WTC11 (cell line): ENCODE data around the gene ERCC5. TPM values are rescaled to one million over a fixed set of nuclear protein-coding genes. Genes with fewer than 3 reads are reported as not detected.

Source experiments
- ATAC-seq: fragments of 200-7000 bp; cut with Tn5 transposase; 2 replicates; pipeline ENCODE4 v1.10.0; 2021; ENCODE audit warnings: mild to moderate bottlenecking, moderate library complexity
- CTCF ChIA-PET: fragments of 300-600 bp; sonication (Branson Sonifier 250); formaldehyde crosslinking; loops from one replicate; lab custom pipeline; 2021; ENCODE audit warnings: antibody characterized with exemption; lab: Charles Lee
- POLR2A ChIA-PET: fragments of 350-600 bp; sonication (Branson Sonifier 250); formaldehyde crosslinking; loops from one replicate; lab custom pipeline; 2021; ENCODE audit warnings: antibody characterized with exemption; lab: Charles Lee
- DNase-seq: peaks from one replicate; pipeline ENCODE4 v3.0.0; 2021; ENCODE audit warnings: low spot score
- H3K27ac Mint-ChIP-seq: 2 replicates; pipeline ENCODE4 v1.8.0; 2021; ENCODE audit warnings: mixed read lengths
- H3K27me3 Mint-ChIP-seq: 2 replicates; pipeline ENCODE4 v1.8.0; 2021; ENCODE audit warnings: low read depth, mild to moderate bottlenecking, moderate library complexity, mixed read lengths
- H3K36me3 Mint-ChIP-seq: 2 replicates; pipeline ENCODE4 v1.8.0; 2021; ENCODE audit warnings: mixed read lengths
- H3K4me1 Mint-ChIP-seq: 2 replicates; pipeline ENCODE4 v1.8.0; 2022; ENCODE audit warnings: mixed read lengths
- H3K4me3 Mint-ChIP-seq: 2 replicates; pipeline ENCODE4 v1.8.0; 2021; ENCODE audit warnings: mild to moderate bottlenecking, moderate library complexity, mixed read lengths
- H3K9me3 Mint-ChIP-seq: 2 replicates; pipeline ENCODE4 v1.8.0; 2021; ENCODE audit warnings: mixed read lengths
- ATF2 ChIP-seq: sonication (generic); formaldehyde crosslinking; IDR thresholded peaks from 2 replicates; pipeline ENCODE4 v1.8.1; 2022; ENCODE audit warnings: low read depth, missing genetic modification reagents, borderline replicate concordance
- CTCF ChIP-seq: fragments of 200-600 bp; IDR thresholded peaks from 2 replicates; pipeline ENCODE4 v1.8.0; 2022; ENCODE audit warnings: antibody characterized with exemption
- IRF2 ChIP-seq: sonication (generic); formaldehyde crosslinking; IDR thresholded peaks from 2 replicates; pipeline ENCODE4 v1.8.0; 2022; ENCODE audit warnings: low read depth, missing genetic modification reagents, borderline replicate concordance
- NR2C2 ChIP-seq: sonication (generic); formaldehyde crosslinking; IDR thresholded peaks from 2 replicates; pipeline ENCODE4 v1.8.0; 2022; ENCODE audit warnings: mild to moderate bottlenecking, missing genetic modification reagents
- PRRX2 ChIP-seq: fragments of 250-450 bp; sonication (Bioruptor Pico); IDR thresholded peaks from 2 replicates; pipeline ENCODE4 v1.8.0; 2021; ENCODE audit warnings: mild to moderate bottlenecking
- ZNF121 ChIP-seq: sonication (generic); formaldehyde crosslinking; IDR thresholded peaks from 2 replicates; pipeline ENCODE4 v1.8.0; 2023; ENCODE audit warnings: missing genetic modification reagents
- ZNF317 ChIP-seq: sonication (generic); formaldehyde crosslinking; IDR thresholded peaks from 2 replicates; pipeline ENCODE4 v1.8.1; 2023; ENCODE audit warnings: low read depth, mild to moderate bottlenecking, moderate library complexity, missing genetic modification reagents, borderline replicate concordance
- ZNF425 ChIP-seq: fragments of 250-450 bp; sonication (Bioruptor Pico); conservative IDR thresholded peaks from 2 replicates; pipeline ENCODE4 v1.9.0; 2021; ENCODE audit warnings: mild to moderate bottlenecking
- ZNF532 ChIP-seq: fragments of 250-450 bp; sonication (Bioruptor Pico); IDR thresholded peaks from 2 replicates; pipeline ENCODE4 v1.9.0; 2021; ENCODE audit warnings: mild to moderate bottlenecking, borderline replicate concordance
- total RNA-seq: library from RNA; stranded (reverse); gene quantifications from 3 replicates; pipeline ENCODE4 v1.2.3, GENCODE V29; 2021
- TF ChIP-seq, protein P1 (sequence below): sonication (generic); formaldehyde crosslinking; IDR thresholded peaks from 2 replicates; pipeline ENCODE4 v1.8.0; 2022; ENCODE audit warnings: missing genetic modification reagents
- TF ChIP-seq, protein P2 (sequence below): sonication (generic); formaldehyde crosslinking; IDR thresholded peaks from 2 replicates; pipeline ENCODE4 v1.8.1; 2023; ENCODE audit warnings: mild to moderate bottlenecking, moderate library complexity, missing genetic modification reagents
- TF ChIP-seq, protein P3 (sequence below): fragments of 250-450 bp; sonication (Bioruptor Pico); IDR thresholded peaks from 2 replicates; pipeline ENCODE4 v1.9.0; 2021; ENCODE audit warnings: moderate library complexity, mild to moderate bottlenecking, inconsistent platforms, borderline replicate concordance
- TF ChIP-seq, protein P4 (sequence below): sonication (generic); formaldehyde crosslinking; IDR thresholded peaks from 2 replicates; pipeline ENCODE4 v1.8.1; 2022; ENCODE audit warnings: missing genetic modification reagents, borderline replicate concordance
- TF ChIP-seq, protein P5 (sequence below): sonication (generic); formaldehyde crosslinking; IDR thresholded peaks from 2 replicates; pipeline ENCODE4 v1.8.1; 2022; ENCODE audit warnings: mild to moderate bottlenecking, missing genetic modification reagents, moderate library complexity, borderline replicate concordance

Gene ERCC5
- total RNA-seq, 1 experiment from 2014 or later: 26.5 TPM

- no peak overlapping the region for H3K4me3 Mint-ChIP-seq
- no peak for TF ChIP-seq ZNF121 (CRISPR knock-in tag)
- TF ChIP-seq CTCF: no peak
- no peak for TF ChIP-seq PRRX2 (CRISPR knock-in tag)
- TF ChIP-seq, all 79 proteins: peak for 0
- Mint-ChIP-seq H3K36me3 (peaks cover 28% of the 10 kb centered on the region), H3K27me3 (no peaks in the 10 kb centered on the region), H3K9me3 (no peaks in the 10 kb centered on the region), H3K27ac (no peak overlapping the region), H3K4me1 (no peaks in the 10 kb centered on the region)
- CTCF ChIA-PET: interaction anchor here (1.2 kb wide), 1 partner anchor 16 kb away, joined by 6 read pairs; no protein-coding TSS in a partner anchor
- no peak for ATAC-seq
- DNase-seq: no peak
- POLR2A ChIA-PET: no interaction called here
Measured at GRCh38 chr13:102854675-102855074, 8.8 kb downstream of the ERCC5 start.

GRCh38 chr13:102856557-102856956, 10.7 kb downstream of the ERCC5 start:
- Mint-ChIP-seq H3K27me3 (no peaks in the 10 kb centered on the region), H3K36me3 (peaks cover 35% of the 10 kb centered on the region), H3K9me3 (no peaks in the 10 kb centered on the region), H3K4me1 (no peaks in the 10 kb centered on the region), H3K4me3 (no peak overlapping the region), H3K27ac (no peak overlapping the region)
- ChIA-PET CTCF (interaction anchor here (1.2 kb wide), 1 partner anchor 14 kb away, joined by 4 read pairs; no protein-coding TSS in a partner anchor), POLR2A (no interaction called here)
- ATAC-seq (no peak), DNase-seq (no peak)
- TF ChIP-seq IRF2 (CRISPR knock-in tag): no peak
- TF ChIP-seq, protein P1, sequence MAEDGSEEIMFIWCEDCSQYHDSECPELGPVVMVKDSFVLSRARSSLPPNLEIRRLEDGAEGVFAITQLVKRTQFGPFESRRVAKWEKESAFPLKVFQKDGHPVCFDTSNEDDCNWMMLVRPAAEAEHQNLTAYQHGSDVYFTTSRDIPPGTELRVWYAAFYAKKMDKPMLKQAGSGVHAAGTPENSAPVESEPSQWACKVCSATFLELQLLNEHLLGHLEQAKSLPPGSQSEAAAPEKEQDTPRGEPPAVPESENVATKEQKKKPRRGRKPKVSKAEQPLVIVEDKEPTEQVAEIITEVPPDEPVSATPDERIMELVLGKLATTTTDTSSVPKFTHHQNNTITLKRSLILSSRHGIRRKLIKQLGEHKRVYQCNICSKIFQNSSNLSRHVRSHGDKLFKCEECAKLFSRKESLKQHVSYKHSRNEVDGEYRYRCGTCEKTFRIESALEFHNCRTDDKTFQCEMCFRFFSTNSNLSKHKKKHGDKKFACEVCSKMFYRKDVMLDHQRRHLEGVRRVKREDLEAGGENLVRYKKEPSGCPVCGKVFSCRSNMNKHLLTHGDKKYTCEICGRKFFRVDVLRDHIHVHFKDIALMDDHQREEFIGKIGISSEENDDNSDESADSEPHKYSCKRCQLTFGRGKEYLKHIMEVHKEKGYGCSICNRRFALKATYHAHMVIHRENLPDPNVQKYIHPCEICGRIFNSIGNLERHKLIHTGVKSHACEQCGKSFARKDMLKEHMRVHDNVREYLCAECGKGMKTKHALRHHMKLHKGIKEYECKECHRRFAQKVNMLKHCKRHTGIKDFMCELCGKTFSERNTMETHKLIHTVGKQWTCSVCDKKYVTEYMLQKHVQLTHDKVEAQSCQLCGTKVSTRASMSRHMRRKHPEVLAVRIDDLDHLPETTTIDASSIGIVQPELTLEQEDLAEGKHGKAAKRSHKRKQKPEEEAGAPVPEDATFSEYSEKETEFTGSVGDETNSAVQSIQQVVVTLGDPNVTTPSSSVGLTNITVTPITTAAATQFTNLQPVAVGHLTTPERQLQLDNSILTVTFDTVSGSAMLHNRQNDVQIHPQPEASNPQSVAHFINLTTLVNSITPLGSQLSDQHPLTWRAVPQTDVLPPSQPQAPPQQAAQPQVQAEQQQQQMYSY (CRISPR knock-in tag): no peak
- TF ChIP-seq ZNF532 (CRISPR knock-in tag): no peak
- no peak for TF ChIP-seq NR2C2 (CRISPR knock-in tag)
- TF ChIP-seq ZNF425: no peak
- TF ChIP-seq, protein P2, sequence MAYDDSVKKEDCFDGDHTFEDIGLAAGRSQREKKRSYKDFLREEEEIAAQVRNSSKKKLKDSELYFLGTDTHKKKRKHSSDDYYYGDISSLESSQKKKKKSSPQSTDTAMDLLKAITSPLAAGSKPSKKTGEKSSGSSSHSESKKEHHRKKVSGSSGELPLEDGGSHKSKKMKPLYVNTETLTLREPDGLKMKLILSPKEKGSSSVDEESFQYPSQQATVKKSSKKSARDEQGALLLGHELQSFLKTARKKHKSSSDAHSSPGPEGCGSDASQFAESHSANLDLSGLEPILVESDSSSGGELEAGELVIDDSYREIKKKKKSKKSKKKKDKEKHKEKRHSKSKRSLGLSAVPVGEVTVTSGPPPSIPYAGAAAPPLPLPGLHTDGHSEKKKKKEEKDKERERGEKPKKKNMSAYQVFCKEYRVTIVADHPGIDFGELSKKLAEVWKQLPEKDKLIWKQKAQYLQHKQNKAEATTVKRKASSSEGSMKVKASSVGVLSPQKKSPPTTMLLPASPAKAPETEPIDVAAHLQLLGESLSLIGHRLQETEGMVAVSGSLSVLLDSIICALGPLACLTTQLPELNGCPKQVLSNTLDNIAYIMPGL (CRISPR knock-in tag): no peak
- TF ChIP-seq, protein P3, sequence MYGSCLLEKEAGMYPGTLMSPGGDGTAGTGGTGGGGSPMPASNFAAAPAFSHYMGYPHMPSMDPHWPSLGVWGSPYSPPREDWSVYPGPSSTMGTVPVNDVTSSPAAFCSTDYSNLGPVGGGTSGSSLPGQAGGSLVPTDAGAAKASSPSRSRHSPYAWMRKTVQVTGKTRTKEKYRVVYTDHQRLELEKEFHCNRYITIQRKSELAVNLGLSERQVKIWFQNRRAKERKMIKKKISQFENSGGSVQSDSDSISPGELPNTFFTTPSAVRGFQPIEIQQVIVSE (CRISPR knock-in tag): no peak
- no peak for TF ChIP-seq ATF2 (CRISPR knock-in tag)
- TF ChIP-seq, protein P4, sequence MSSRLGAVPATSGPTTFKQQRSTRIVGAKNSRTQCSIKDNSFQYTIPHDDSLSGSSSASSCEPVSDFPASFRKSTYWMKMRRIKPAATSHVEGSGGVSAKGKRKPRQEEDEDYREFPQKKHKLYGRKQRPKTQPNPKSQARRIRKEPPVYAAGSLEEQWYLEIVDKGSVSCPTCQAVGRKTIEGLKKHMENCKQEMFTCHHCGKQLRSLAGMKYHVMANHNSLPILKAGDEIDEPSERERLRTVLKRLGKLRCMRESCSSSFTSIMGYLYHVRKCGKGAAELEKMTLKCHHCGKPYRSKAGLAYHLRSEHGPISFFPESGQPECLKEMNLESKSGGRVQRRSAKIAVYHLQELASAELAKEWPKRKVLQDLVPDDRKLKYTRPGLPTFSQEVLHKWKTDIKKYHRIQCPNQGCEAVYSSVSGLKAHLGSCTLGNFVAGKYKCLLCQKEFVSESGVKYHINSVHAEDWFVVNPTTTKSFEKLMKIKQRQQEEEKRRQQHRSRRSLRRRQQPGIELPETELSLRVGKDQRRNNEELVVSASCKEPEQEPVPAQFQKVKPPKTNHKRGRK (CRISPR knock-in tag): no peak
- TF ChIP-seq, protein P5, sequence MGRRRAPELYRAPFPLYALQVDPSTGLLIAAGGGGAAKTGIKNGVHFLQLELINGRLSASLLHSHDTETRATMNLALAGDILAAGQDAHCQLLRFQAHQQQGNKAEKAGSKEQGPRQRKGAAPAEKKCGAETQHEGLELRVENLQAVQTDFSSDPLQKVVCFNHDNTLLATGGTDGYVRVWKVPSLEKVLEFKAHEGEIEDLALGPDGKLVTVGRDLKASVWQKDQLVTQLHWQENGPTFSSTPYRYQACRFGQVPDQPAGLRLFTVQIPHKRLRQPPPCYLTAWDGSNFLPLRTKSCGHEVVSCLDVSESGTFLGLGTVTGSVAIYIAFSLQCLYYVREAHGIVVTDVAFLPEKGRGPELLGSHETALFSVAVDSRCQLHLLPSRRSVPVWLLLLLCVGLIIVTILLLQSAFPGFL: no peak
- TF ChIP-seq ZNF317 (CRISPR knock-in tag): no peak
